T-helper 1 cell treated with Interleukin-12 subunit alpha and Interleukin-12 subunit beta and Interleukin-4 antibody, amounts not matched to agents 30 ng/mL and 1 ng/mL, for 36 hours (primary cell): ENCODE data around the gene DCDC2. TPM values are rescaled to one million over a fixed set of nuclear protein-coding genes. Genes with fewer than 3 reads are reported as not detected.
"Not testable (repeated sequence)": the region's sequence is repeated elsewhere in the genome, so short reads cannot be mapped to it uniquely, and the experiment has no call there.

Experiments used
- intact Hi-C: fragments of 100-400 bp; cut with micrococcal nuclease; formaldehyde crosslinking; loops from one replicate; pipeline ENCODE4 v1.15.1; 2024
- total RNA-seq: library from RNA; stranded (reverse); gene quantifications from 2 replicates; pipeline ENCODE4 v1.2.3, GENCODE V29; 2022

Gene DCDC2
- total RNA-seq, 1 donor from 2014 or later, result not detected

GRCh38 chr6:24228123-24228522 is 129.7 kb downstream of the DCDC2 start:
- intact Hi-C loops, result no loop called here

DNA sequence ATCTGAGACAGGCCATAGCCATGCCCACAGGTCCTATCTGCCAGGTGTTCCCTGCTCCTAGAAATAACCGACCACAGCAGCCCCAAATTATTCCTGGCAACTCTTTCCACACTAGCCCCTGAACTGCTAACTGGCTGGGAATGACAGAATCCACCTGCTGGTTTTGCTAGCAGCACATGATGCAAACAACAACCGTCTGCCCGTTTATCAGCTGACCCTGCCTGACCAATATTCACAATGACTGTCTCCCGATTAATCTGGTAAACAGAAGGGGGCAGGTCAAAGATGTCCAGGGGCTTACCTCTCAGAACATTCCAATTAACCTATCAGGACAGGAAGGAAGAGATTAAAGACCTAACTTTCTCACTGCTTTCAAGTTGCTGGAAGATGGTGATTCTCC is 130.3 kb downstream of the DCDC2 start:
- intact Hi-C loops, result no loop called here

- intact Hi-C loops, result no loop called here
These were observed 131.3 kb downstream of the DCDC2 start for GRCh38 chr6:24226541-24226940.

- intact Hi-C loops, result no loop called here
These were observed 132.0 kb downstream of the DCDC2 start for GRCh38 chr6:24225838-24226237.

GRCh38 chr6:24223115-24223919 is 134.5 kb downstream of the DCDC2 start:
- intact Hi-C loops, result no loop called here

DNA sequence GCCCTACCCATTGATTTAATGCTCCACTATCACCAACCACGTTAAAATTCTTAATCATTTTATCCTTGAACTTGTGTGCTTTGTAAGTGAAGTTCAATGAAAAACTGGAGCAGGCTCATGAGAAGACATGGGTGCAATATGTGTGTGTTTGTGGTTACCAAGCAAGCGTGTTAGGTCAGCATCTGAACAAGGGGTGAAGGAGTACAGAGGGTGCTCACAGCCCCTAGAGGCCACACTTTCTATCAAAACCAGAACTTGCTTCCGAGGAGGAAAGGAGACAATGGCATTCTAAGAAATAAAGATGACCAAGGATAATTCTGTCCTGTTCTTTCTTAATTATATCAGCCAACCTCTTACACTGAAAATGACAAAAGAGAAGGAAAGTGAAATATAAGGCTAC is 138.2 kb downstream of the DCDC2 start:
- intact Hi-C loops, result no loop called here

DNA sequence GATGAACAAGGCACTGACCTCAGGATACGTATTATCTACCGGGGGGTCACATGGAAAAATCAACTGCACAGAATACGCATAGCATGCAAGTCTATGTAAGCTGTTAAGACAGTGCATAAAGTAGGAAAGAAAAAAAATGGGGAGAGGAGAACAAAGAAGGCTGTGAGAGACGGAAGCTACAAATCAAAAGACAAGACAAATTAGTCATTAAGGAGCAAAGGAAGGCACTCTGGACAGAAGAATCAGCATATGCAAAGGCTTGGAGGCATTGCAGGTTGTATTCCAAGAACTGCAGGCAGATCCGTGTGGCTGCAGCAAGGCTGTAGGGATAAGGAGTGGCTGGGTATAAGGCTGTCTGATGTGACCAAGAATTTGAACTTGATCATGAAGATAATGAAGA is 142.9 kb downstream of the DCDC2 start:
- intact Hi-C loops, result no loop called here

GRCh38 chr6:24207413-24207812 is 150.4 kb downstream of the DCDC2 start:
- intact Hi-C loops, result no loop called here

GRCh38 chr6:24205020-24205492 is 152.8 kb downstream of the DCDC2 start:
- intact Hi-C loops, result no loop called here

GRCh38 chr6:24204113-24204512 is 153.7 kb downstream of the DCDC2 start:
- intact Hi-C loops, result not testable (repeated sequence)

- intact Hi-C loops, result no loop called here
These were observed 160.0 kb downstream of the DCDC2 start for GRCh38 chr6:24197892-24198291.

GRCh38 chr6:24195836-24196597 is 161.8 kb downstream of the DCDC2 start:
- intact Hi-C loops, result no loop called here

- intact Hi-C loops, result no loop called here
These were observed 162.7 kb downstream of the DCDC2 start for GRCh38 chr6:24194978-24195700.

- intact Hi-C loops, result no loop called here
These were observed 164.5 kb downstream of the DCDC2 start for GRCh38 chr6:24193364-24193763.

DNA sequence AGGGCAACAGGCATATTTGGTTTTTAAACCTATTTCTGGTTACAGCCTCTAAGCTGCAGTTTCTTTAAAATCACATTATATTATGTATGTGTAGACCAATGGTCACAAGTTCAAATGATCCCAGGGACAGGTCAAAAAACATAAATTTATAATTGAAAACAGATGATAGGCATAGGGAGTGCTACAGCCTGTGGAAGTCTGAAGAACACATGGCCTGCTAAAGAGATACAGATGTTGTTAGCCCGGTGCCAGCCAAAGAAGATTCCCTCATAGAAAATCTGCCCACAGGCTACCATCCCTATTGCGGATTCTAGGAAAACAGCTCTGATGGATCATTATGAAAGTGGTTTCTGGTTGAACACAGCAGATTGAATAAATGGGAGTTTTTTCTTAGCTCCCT is 166.5 kb downstream of the DCDC2 start:
- intact Hi-C loops, result no loop called here

GRCh38 chr6:24188578-24189080 is 169.2 kb downstream of the DCDC2 start:
- intact Hi-C loops, result no loop called here

GRCh38 chr6:24187965-24188577 is 169.8 kb downstream of the DCDC2 start:
- intact Hi-C loops, result no loop called here

- intact Hi-C loops, result no loop called here
These were observed 171.5 kb downstream of the DCDC2 start for GRCh38 chr6:24186349-24186748.

GRCh38 chr6:24183584-24183983 is 174.3 kb downstream of the DCDC2 start:
- intact Hi-C loops, result no loop called here

DNA sequence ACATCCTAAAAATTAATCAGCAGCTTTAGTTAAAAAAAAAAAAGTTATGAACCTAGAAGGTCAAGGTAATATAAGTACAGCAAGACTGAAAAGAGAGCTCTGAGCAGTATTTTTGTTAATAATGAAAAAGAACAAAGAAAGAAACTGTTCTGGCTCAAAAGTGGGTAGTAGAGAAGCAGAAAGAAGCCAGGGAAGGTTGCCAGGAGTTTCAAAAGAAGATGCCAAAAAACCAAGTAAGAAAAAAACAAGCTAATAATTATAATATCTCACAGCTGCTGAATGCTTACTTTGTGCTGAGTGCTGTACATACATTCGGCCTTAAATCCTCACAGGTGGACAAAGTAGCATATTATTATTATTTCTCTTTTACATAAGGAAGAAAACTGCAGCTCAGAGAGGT is 200.0 kb downstream of the DCDC2 start:
- intact Hi-C loops, result no loop called here

DNA sequence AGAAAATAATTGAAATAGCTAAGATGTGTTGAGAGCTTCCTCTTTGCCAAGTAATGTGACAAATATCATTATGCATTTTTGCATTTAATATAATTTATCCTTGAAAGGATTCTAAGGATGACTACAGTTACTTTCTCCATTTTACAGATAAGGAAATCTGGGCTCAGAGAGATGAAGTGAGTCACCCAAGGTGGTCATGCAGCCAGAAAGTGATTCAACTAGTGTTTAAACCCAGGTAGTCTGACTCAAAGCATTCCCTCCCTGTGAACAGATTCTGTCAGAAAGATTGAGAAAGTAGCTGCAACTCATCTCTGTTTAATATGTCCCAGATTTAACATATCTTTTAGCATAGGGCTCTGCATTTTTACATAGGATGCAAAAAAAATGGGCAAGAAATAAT is 203.7 kb downstream of the DCDC2 start:
- intact Hi-C loops, result no loop called here
